ENCODE measurements around the gene C9orf152. TPM values are rescaled to one million over a fixed set of nuclear protein-coding genes. Genes with fewer than 3 reads are reported as not detected.

The C9orf152 gene, protein sequence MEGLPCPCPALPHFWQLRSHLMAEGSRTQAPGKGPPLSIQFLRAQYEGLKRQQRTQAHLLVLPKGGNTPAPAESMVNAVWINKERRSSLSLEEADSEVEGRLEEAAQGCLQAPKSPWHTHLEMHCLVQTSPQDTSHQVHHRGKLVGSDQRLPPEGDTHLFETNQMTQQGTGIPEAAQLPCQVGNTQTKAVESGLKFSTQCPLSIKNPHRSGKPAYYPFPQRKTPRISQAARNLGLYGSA
- total RNA-seq = not detected in 2 replicates

GRCh38 chr9:110208031-110208430 is at the start of gene C9orf152:
Gene C9orf152, minus strand, starts transcription at chr9:110208159. Its CDS starts 580 bp downstream, at chr9:110207579.

GRCh38 chr9:110256380-110257096 is 48.6 kb upstream of the C9orf152 start, which contains the start of gene TXN:
Gene TXN, minus strand, starts transcription at chr9:110256507. Its CDS starts 72 bp downstream, at chr9:110256435.

Other genes with a start within 250 kb of the C9orf152 start
- gene TXN, start 48.3 kb upstream of the C9orf152 start, total RNA-seq = 357 and 379 TPM in 2 replicates
- not detected in 2 replicates for gene TXNDC8, start 129.7 kb upstream of the C9orf152 start, total RNA-seq

All from myometrial cell (primary cell).